ENCODE data around the gene SPON1.

GRCh38 chr11:13939961-13940906, 22.3 kb upstream of the SPON1 start:
- TF ChIP-seq, protein P1, sequence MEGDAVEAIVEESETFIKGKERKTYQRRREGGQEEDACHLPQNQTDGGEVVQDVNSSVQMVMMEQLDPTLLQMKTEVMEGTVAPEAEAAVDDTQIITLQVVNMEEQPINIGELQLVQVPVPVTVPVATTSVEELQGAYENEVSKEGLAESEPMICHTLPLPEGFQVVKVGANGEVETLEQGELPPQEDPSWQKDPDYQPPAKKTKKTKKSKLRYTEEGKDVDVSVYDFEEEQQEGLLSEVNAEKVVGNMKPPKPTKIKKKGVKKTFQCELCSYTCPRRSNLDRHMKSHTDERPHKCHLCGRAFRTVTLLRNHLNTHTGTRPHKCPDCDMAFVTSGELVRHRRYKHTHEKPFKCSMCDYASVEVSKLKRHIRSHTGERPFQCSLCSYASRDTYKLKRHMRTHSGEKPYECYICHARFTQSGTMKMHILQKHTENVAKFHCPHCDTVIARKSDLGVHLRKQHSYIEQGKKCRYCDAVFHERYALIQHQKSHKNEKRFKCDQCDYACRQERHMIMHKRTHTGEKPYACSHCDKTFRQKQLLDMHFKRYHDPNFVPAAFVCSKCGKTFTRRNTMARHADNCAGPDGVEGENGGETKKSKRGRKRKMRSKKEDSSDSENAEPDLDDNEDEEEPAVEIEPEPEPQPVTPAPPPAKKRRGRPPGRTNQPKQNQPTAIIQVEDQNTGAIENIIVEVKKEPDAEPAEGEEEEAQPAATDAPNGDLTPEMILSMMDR (IDR thresholded peaks at IDR 0.05) = no peak
- TF ChIP-seq ZFX (IDR thresholded peaks at IDR 0.05; ENCODE audit: borderline replicate concordance) = no peak
